ENCODE data around the gene RFX7. TPM values are rescaled to one million over a fixed set of nuclear protein-coding genes. Genes with fewer than 3 reads are reported as not detected.
"Not testable (repeated sequence)": the region's sequence is repeated elsewhere in the genome, so short reads cannot be mapped to it uniquely, and the experiment has no call there.

The RFX7 gene
- total RNA-seq, 1 experiment from 2014 or later: 5.5 TPM

DNA sequence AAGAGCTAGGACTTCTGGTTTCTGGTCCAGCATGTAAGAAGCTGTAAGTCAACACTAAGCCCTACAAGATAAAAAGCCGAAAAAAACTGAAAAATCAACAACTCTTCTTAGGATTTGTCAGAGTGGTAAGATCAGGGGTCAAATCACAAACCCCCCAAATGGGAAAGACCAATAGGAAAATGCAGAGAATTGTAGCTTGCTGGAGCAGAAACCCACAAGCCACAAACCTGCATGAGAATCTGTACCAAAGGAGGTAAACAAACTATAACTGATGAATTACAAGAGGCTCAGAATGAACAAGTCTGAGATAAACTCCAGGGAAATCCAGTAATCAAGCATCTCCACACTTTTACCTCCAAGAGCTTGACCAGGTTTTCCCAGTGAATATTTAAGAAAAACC, 36.0 kb downstream of the RFX7 start:
- no peak for DNase-seq (ENCODE audit: low read depth in 1 of 2, low spot score in 2 of 2)

DNA sequence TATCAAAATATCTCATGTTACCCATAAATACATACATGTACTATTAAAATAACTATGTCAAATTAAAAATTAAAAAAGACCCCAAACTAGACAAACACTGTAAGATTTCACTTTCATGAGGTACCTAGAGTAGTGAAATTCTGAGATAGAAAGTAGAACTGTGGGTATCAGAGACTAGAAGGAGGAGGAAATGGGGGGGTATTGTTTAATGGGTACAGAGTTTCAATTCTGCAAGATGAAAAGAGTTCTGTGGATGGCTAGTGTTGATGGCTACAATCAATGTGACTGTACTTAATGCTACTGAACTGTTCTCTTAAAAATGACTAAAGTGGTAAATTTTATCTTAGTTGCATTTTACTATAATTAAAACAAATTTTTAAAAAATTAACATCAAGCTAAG, 36.6 kb downstream of the RFX7 start:
- Histone ChIP-seq H3K27ac (no peak overlapping the region), H3K4me1 (replicated peaks) (peaks cover 9% of the 10 kb centered on the region), H3K36me3 (no peaks in the 10 kb centered on the region; the same call in 1 of the 2 replicates), H3K27me3 (replicated peaks) (no peaks in the 10 kb centered on the region), H3K9me3 (replicated peaks) (no peaks in the 10 kb centered on the region), H3K4me3 (no peak overlapping the region)
- no peak for DNase-seq (ENCODE audit: low read depth in 1 of 2, low spot score in 2 of 2)

More for the DNA sequence above, 36.0 kb downstream of the RFX7 start:
- Histone ChIP-seq H3K4me3 (no peak overlapping the region), H3K27me3 (replicated peaks) (no peaks in the 10 kb centered on the region), H3K36me3 (no peaks in the 10 kb centered on the region; the same call in 1 of the 2 replicates), H3K9me3 (replicated peaks) (no peaks in the 10 kb centered on the region), H3K27ac (no peak overlapping the region), H3K4me1 (replicated peaks) (peaks cover 9% of the 10 kb centered on the region)

DNA sequence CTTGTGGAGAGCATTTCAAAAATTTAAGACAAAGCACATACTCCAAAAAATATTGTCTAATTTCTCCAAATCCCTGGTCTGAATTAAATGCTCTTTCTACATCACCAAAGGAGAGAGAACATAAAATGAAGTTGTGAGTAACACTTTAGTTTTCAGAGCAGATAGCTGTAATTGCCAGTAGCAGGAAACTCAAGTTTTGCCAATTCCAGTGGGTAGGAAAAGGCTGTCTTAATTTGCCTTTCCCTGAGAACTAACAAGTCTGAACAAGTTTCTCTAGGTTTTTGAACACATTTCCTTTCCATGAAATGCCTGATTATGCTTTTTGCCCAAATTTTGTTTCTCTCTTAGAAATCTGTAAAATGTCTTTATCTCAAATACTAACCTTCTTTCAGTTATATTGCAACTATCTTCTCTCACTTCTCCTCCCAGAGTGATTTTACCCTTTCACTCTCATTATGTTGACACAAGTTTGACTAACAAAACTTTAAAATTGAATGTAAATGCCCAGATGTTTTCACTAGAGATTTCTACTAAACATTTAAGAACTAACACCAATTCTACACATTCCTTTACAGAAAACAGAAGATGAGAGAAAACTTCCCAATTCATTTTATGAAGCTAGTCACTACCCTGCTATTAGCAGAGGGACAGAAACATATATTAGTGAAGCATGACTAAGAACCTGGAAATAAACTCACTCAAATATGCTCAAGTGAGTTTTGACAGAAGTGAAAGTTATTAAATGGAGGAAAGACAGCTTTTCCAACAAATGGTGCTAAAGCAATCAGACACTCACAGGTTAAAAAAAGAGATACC, 38.4 kb downstream of the RFX7 start:
- H3K4me3 ChIP-seq: no peak overlapping the region
- H3K4me1 ChIP-seq (replicated peaks): peaks cover 9% of the 10 kb centered on the region
- H3K36me3 ChIP-seq: no peaks in the 10 kb centered on the region
- no peaks in the 10 kb centered on the region for H3K9me3 ChIP-seq (replicated peaks)
- H3K27me3 ChIP-seq (replicated peaks): no peaks in the 10 kb centered on the region
- no peak overlapping the region for H3K27ac ChIP-seq
- no peak for DNase-seq (ENCODE audit: low read depth in 1 of 2, low spot score in 2 of 2)

DNA sequence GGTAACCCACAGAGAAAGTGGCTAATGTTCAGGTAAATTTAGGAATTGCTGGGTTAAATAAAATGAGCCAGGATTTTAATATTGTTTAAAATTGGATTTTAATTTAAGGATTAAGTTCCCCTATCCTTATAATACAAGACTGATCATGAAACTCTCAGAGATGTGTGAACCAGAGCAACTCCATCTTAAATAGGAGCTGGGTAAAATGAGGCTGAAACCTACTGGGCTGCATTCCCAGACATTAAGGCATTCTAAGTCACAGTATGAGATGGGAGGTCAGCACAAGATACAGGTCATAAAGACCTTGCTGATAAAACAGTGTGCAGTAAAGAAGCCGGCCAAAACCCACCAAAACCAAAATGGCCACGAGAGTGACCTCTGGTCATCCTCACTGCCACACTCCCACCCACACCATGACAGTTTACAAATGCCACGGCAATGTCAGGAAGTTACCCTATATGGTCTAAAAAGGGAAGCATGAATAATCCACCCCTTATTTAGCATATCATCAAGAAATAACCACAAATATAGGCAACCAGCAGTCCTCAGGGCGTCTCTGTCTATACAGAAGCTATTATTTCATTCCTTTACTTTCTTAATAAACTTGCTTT, 40.3 kb downstream of the RFX7 start:
- not testable (repeated sequence) for H3K9me3 ChIP-seq (replicated peaks); H3K27me3 ChIP-seq (replicated peaks); H3K36me3 ChIP-seq; H3K4me1 ChIP-seq (replicated peaks); H3K27ac ChIP-seq; H3K4me3 ChIP-seq; DNase-seq (ENCODE audit: low read depth in 1 of 2, low spot score in 2 of 2)

DNA sequence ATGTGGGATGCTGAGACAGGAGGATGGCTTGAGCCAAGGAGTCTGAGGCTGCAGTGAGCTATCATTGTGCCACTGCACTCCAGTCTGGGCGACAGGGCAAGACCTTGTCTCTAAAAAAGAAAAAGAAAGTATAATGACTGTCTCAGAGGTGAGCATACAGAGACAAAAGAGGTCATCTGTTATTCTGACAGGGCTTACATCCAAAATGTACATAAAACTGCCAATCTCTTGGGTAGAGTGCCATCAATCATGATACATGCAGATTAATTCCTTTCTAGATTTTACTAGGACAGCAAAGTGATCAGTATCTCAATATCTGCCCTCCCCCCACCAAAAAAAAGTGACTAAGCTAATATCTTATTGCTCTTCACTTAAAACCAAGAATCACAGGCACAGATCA, 41.0 kb downstream of the RFX7 start:
- Histone ChIP-seq H3K27ac (no peak overlapping the region), H3K9me3 (replicated peaks) (no peaks in the 10 kb centered on the region), H3K36me3 (no peaks in the 10 kb centered on the region), H3K4me1 (replicated peaks) (no peaks in the 10 kb centered on the region), H3K27me3 (replicated peaks) (no peaks in the 10 kb centered on the region), H3K4me3 (no peak overlapping the region)
- no peak for DNase-seq (ENCODE audit: low read depth in 1 of 2, low spot score in 2 of 2)

DNA sequence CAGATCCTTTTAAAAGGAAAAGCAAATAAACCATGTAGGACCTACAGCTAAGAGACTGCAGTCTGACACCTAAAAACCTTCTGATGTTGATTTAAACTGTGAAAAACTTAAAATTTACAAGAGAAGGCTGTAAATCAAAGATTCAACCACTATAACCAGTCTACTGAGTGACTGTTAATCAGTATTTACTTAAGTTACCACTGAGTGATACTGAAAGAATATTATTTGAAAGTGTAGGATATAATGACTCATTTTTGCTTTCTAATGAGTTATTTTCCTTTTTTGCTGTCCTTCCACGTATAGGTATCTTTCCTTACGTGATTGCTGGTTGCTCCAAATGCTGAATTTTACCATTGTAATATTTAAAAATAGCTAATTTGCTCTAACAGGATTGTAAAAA, 44.6 kb downstream of the RFX7 start:
- Histone ChIP-seq H3K4me3 (no peak overlapping the region), H3K27me3 (replicated peaks) (no peaks in the 10 kb centered on the region), H3K9me3 (replicated peaks) (no peaks in the 10 kb centered on the region), H3K4me1 (replicated peaks) (no peaks in the 10 kb centered on the region), H3K27ac (no peak overlapping the region), H3K36me3 (no peaks in the 10 kb centered on the region)
- DNase-seq (ENCODE audit: low read depth in 1 of 2, low spot score in 2 of 2): no peak

DNA sequence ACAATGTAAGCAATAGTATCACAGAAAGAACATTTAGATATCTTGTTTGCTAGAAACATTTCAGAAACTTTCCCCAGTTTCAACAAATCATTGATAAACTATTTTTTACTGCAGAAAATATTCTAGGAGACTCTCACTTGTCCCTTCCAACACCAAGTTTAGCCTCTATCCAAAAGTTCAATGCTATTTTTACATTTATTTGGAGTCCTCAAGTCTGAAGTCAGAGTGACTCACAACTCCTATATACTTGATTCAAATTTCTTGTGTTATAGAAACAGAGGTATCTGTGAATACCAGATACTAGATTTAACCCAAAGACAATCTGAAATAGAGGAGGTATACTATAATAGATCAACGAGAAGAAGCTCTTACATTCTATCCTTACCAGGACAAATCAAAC, 49.6 kb downstream of the RFX7 start:
- DNase-seq (ENCODE audit: low read depth in 1 of 2, low spot score in 2 of 2): no peak
- H3K27ac ChIP-seq: no peak overlapping the region
- H3K9me3 ChIP-seq (replicated peaks): no peaks in the 10 kb centered on the region
- no peak overlapping the region for H3K4me3 ChIP-seq
- no peaks in the 10 kb centered on the region for H3K4me1 ChIP-seq (replicated peaks)
- H3K27me3 ChIP-seq (replicated peaks): no peaks in the 10 kb centered on the region
- no peaks in the 10 kb centered on the region for H3K36me3 ChIP-seq

DNA sequence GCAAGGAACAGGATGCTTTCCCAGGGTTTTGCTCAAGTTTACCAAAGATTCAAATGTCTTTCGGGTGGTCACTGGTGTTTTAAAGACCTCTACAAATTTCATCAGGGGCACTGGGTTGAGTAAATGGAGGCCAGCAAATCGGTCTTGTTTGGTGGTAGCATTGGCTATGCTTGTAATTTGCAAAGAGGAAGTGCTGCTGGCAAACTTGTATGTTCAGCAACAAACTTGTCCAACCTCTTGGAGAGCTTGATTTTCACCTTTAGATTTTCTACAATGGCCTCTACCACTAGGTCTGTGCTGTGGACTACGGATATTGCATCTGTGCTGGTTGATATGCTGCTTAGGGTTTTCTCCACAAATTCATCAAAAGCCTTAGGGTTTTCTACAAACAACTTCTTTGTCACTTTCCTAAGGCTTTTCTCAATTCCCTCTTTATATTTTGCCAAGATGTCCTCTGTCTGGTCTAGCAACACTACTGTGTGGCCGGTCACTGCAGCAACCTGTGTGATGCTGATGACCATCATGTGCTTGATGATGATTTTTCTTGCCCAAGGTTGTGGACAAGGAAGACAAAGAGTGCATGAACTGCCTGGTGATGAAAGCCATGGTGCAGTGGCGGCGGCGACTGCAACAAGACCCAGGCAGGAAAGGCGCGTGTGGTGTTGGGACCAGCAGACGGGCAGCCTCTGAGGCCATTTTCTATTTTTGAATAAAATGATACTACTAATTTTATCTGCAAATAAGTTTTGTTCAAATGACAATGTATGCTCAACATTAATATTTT, 50.8 kb downstream of the RFX7 start:
- Histone ChIP-seq H3K36me3 (no peaks in the 10 kb centered on the region), H3K4me1 (replicated peaks) (no peaks in the 10 kb centered on the region), H3K27ac (no peak overlapping the region), H3K9me3 (replicated peaks) (no peaks in the 10 kb centered on the region), H3K4me3 (no peak overlapping the region), H3K27me3 (replicated peaks) (no peaks in the 10 kb centered on the region)
- no peak for DNase-seq (ENCODE audit: low read depth in 1 of 2, low spot score in 2 of 2)

DNA sequence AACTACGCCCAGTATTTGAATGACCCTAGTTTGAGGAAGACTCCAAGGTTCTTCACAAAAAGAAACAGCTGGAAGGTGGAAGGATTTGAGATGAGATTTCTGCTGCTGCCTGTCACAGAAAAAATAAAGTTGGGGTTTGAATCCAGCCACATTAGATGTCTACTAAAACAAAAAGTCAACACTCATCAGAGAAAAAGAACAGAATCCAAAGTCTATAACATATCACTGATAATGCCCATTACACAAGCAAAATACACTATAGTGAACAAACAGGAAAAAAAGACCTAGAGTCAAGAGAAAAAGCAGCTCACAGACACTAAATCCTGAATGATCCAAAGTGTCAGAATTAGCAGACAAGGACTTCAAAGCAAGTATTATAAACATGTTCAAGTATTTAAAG, 56.0 kb downstream of the RFX7 start:
- Histone ChIP-seq H3K9me3 (replicated peaks) (no peaks in the 10 kb centered on the region), H3K27ac (no peak overlapping the region), H3K27me3 (replicated peaks) (no peaks in the 10 kb centered on the region), H3K4me3 (no peak overlapping the region), H3K4me1 (replicated peaks) (no peaks in the 10 kb centered on the region), H3K36me3 (no peaks in the 10 kb centered on the region)
- no peak for DNase-seq (ENCODE audit: low read depth in 1 of 2, low spot score in 2 of 2)

DNA sequence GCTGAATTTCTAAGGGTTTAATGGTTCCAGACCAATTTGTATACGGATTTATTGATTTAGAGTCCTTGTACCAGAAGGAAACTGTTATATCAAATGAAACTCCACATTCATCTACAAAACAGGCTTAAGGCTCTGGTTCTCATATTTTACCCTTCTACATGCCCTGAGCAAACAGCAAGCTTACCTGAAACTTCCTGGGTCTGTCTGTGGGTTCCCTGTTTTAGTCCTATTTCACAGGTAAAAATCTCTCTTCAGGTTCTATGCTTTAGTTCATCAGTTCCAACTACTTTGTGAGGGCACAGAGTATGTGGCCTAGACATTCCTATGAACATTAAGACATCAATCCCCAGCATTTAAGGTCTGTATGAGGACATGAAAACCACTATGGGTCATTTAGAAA, 57.7 kb downstream of the RFX7 start:
- no peak for DNase-seq (ENCODE audit: low read depth in 1 of 2, low spot score in 2 of 2)
- Histone ChIP-seq H3K36me3 (no peaks in the 10 kb centered on the region), H3K27ac (no peak overlapping the region), H3K9me3 (replicated peaks) (no peaks in the 10 kb centered on the region), H3K4me3 (no peak overlapping the region), H3K27me3 (replicated peaks) (no peaks in the 10 kb centered on the region), H3K4me1 (replicated peaks) (no peaks in the 10 kb centered on the region)

DNA sequence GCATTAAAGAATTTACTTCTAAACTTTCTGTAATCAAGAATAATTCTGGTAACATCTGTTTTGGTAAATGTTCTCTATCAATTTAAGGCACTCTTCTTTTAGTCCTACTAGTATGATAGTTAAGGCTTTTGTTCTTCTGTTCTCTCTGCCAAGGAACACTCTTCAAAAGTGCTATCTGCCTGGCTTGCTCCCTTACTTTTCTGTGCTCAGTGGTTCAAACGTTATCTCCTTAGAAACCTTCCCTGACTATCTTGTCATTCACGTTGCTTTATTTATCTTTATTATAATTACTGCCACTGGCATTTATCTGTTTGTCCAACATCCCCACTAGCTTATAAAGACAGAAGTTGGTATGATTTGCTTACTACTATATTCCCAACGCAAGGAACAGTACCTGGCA, 59.2 kb downstream of the RFX7 start:
- H3K9me3 ChIP-seq (replicated peaks): no peaks in the 10 kb centered on the region
- no peaks in the 10 kb centered on the region for H3K27me3 ChIP-seq (replicated peaks)
- no peak overlapping the region for H3K27ac ChIP-seq
- H3K4me3 ChIP-seq: no peak overlapping the region
- no peaks in the 10 kb centered on the region for H3K4me1 ChIP-seq (replicated peaks)
- H3K36me3 ChIP-seq: no peaks in the 10 kb centered on the region
- DNase-seq (ENCODE audit: low read depth in 1 of 2, low spot score in 2 of 2): no peak

DNA sequence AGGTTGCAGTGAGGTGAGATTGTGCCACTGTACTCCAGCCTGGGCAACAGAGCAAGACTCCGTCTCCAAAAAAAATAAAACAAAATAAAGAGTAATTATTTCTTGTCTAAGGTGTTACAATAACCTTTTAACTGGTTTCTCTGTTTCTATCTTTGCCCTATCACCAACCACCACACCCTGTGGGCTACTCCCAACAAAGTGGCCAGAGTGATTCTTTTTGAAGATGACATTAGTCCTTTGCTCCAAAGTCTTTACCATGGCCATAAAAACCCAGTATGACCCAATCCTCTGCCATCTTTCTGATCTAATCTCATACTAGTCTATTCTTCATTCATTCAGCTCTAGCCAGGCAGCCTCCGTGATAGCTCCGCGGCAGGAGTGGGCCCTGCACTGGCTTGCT, 62.8 kb downstream of the RFX7 start:
- Histone ChIP-seq H3K4me1 (replicated peaks) (peaks cover 5% of the 10 kb centered on the region; the same call in 1 of the 2 replicates), H3K27me3 (replicated peaks) (no peaks in the 10 kb centered on the region), H3K4me3 (no peak overlapping the region), H3K36me3 (no peaks in the 10 kb centered on the region), H3K9me3 (replicated peaks) (no peaks in the 10 kb centered on the region), H3K27ac (no peak overlapping the region)
- DNase-seq (ENCODE audit: low read depth in 1 of 2, low spot score in 2 of 2): no peak

DNA sequence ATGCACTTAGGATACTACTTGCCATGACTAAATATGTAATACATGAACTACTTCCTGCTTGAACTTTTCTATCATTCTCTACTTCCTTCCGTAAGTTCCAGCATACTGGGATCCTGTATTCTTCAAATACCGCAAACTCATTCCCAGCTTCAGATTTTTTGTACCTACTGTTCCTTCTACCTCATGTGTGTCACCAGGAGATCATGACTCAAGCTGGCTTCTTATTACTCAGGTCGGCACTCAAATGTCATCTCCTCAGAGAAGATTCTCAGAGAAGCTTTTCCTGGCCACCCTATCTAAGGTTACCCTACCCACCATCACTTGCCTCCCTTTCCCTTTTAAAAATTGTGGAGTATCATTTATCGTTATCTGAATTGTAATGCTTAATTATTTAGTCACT, 66.7 kb downstream of the RFX7 start:
- no peak for DNase-seq (ENCODE audit: low read depth in 1 of 2, low spot score in 2 of 2)
- no peak overlapping the region for H3K4me3 ChIP-seq
- peaks cover 5% of the 10 kb centered on the region; the same call in 1 of the 2 replicates for H3K4me1 ChIP-seq (replicated peaks)
- H3K27ac ChIP-seq: no peak overlapping the region
- no peaks in the 10 kb centered on the region for H3K27me3 ChIP-seq (replicated peaks)
- no peaks in the 10 kb centered on the region for H3K9me3 ChIP-seq (replicated peaks)
- 0 out of 2 replicates have a peak, but pooled peaks cover 7% of the 10 kb centered on the region for H3K36me3 ChIP-seq

DNA sequence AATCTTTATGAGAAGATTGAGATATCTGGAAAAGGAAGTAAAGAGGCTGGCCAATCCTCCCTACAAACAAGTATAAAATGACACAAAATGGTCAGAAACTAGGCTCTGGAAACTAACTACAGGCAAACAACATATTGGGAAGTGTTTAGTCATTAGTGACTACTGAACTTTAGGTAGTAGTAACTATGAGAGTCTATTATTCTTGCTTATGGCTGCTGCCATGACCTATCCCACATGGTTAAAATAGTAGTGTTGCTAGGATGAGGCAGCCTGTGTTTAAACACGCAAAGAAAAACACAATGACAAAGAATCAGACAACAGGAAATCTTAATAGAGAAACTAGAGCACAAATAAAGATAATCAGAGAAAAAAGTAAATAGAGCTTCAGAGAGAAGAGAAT, 67.9 kb downstream of the RFX7 start:
- Histone ChIP-seq H3K4me3 (no peak overlapping the region), H3K4me1 (replicated peaks) (peaks cover 5% of the 10 kb centered on the region; the same call in 1 of the 2 replicates), H3K9me3 (replicated peaks) (no peaks in the 10 kb centered on the region), H3K27me3 (replicated peaks) (no peaks in the 10 kb centered on the region), H3K27ac (no peak overlapping the region), H3K36me3 (peaks cover 13% of the 10 kb centered on the region; the same call in 1 of the 2 replicates)
- DNase-seq (ENCODE audit: low read depth in 1 of 2, low spot score in 2 of 2): no peak
